Adipocyte (in vitro differentiated cells): Measurements from ENCODE around the gene PARP14.
"Not testable (repeated sequence)": the region's sequence is repeated elsewhere in the genome, so short reads cannot be mapped to it uniquely, and the experiment has no call there.

ENCODE experiments used
- DNase-seq: peaks from one replicate; pipeline ENCODE4 v3.0.0-alpha.2; 2015; ENCODE audit warnings: low read depth
- H3K27me3 ChIP-seq: replicated peaks from 2 replicates; pipeline ENCODE4 v1.7.0; 2013; ENCODE audit warnings: mild to moderate bottlenecking, low read length, moderate library complexity; ENCODE audit not compliant: control insufficient read depth, insufficient read depth
- H3K36me3 ChIP-seq: 2 replicates; pipeline ENCODE4 v1.7.0; 2013; ENCODE audit warnings: low read length, mild to moderate bottlenecking, moderate library complexity; ENCODE audit not compliant: control insufficient read depth, insufficient read depth, severe bottlenecking
- H3K4me1 ChIP-seq: 2 replicates; pipeline ENCODE4 v1.7.0; 2013; ENCODE audit warnings: mild to moderate bottlenecking, low read length, moderate library complexity; ENCODE audit not compliant: control insufficient read depth, insufficient read depth
- H3K4me3 ChIP-seq: 2 replicates; pipeline ENCODE4 v1.7.0; 2013; ENCODE audit warnings: mild to moderate bottlenecking, low read length, moderate library complexity
- H3K9ac ChIP-seq: 2 replicates; pipeline ENCODE4 v1.7.0; 2013; ENCODE audit warnings: mild to moderate bottlenecking, low read length, moderate library complexity
- H3K9me3 ChIP-seq: 2 replicates; pipeline ENCODE4 v1.7.0; 2013; ENCODE audit warnings: mild to moderate bottlenecking, low read length, moderate library complexity; ENCODE audit not compliant: control insufficient read depth

Gene PARP14

DNA sequence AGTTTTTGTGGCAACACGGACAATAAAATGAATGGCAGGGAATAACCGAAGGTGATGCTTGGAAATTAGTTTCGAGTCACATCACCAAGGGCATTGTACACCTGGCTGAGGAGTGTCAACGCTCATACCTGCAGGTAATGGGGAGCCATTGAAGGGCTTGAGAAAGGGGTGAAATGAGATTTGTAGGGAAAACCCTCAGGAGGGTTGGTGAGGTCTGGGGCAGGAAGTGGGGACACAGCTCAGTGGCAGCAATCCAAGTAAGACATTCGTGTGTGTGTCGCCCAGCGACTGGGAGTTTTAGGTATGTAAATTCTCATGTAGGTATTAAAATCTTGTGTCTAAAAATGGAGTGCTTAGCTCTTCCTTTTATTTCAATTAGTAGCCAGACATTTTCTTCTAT, 14.3 kb downstream of the PARP14 start:
- Histone ChIP-seq H3K4me1 (no peaks in the 10 kb centered on the region), H3K27me3 (no peaks in the 10 kb centered on the region), H3K9ac (no peak overlapping the region), H3K9me3 (no peaks in the 10 kb centered on the region), H3K4me3 (no peak overlapping the region), H3K36me3 (peaks cover 40% of the 10 kb centered on the region)
- DNase-seq: no peak

DNA sequence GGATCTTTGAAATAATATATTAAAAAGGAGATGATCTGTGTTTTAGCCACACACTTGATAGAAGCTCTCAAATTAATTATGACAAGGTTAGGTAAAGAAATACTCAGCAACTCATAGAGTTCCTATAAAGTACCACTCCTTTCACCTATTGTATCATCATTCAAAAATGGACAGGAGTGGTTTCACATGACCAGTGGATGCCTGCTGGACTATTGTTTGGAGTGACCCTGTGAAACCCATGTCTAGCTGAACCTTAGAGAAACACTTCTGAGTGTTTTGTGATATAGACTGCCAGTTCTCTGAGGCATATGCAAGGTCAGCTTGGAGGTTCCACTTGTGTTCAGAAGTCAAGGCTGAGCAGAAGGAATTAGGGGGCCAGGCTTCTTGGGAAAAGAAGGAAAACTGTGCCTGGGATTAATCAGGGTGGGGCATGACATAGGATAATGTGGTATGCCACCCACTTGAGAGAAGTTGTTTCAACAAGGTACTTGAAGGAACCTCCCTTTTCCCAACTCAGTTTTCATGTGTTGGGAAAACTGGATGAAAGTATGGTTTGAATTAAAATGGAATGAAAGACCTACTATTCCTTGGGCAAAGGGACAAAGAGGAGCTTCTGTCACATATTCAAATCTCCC, 15.4 kb downstream of the PARP14 start:
- DNase-seq: no peak
- H3K4me3 ChIP-seq: no peak overlapping the region
- H3K36me3 ChIP-seq: peaks cover 44% of the 10 kb centered on the region
- H3K27me3 ChIP-seq: no peaks in the 10 kb centered on the region
- no peaks in the 10 kb centered on the region for H3K4me1 ChIP-seq
- no peaks in the 10 kb centered on the region for H3K9me3 ChIP-seq
- no peak overlapping the region for H3K9ac ChIP-seq

DNA sequence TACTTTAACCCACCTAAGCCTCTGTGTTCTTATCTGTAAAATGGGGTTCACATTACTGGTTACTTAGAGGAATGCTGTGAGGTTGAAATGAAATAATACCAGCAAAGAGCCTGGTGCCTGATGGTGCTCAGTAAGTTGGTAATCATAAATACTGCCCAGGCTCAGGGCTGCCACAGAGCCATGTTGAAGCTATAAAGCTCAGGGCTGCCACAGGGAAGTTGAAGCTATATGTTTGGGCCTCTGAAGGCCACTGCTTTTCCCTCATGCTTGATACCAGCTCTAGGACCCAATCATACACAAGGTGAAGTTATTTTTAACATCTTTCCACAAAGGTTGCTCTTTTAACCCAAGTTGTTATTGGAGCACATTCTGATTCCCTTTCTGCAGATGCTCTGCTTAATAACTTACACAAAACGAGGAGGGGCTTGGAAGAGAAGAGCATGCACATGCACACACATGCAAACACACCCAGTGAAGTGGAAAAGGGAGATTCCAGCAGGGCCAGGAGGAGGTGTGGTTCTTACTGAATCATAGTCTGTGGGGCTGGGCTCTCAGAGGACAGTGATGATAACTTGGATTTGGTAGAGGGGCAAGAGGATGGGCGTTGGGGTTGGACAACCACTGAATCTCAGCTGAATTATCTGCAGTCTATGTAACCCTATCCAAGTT, 17.4 kb downstream of the PARP14 start:
- H3K27me3 ChIP-seq: no peaks in the 10 kb centered on the region
- H3K36me3 ChIP-seq: peaks cover 33% of the 10 kb centered on the region
- no peaks in the 10 kb centered on the region for H3K9me3 ChIP-seq
- no peaks in the 10 kb centered on the region for H3K4me1 ChIP-seq
- no peak for DNase-seq
- H3K4me3 ChIP-seq: no peak overlapping the region
- no peak overlapping the region for H3K9ac ChIP-seq

DNA sequence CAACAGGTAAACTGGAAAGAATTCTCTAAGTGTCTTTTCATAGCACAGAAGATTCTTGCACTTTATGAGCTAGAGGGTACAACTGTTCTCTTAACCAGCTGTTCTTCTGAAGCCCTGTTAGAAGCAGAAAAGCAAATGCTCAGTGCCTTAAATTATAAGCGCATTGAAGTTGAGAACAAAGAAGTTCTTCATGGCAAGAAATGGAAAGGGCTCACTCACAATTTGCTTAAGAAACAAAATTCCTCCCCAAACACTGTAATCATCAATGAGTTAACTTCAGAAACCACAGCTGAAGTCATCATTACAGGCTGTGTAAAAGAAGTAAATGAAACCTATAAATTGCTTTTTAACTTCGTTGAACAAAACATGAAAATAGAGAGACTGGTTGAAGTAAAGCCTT, 19.6 kb downstream of the PARP14 start:
- DNase-seq: no peak
- Histone ChIP-seq H3K27me3 (no peaks in the 10 kb centered on the region), H3K9me3 (no peaks in the 10 kb centered on the region), H3K9ac (no peak overlapping the region), H3K4me3 (no peak overlapping the region), H3K4me1 (no peaks in the 10 kb centered on the region), H3K36me3 (peaks cover 25% of the 10 kb centered on the region)

DNA sequence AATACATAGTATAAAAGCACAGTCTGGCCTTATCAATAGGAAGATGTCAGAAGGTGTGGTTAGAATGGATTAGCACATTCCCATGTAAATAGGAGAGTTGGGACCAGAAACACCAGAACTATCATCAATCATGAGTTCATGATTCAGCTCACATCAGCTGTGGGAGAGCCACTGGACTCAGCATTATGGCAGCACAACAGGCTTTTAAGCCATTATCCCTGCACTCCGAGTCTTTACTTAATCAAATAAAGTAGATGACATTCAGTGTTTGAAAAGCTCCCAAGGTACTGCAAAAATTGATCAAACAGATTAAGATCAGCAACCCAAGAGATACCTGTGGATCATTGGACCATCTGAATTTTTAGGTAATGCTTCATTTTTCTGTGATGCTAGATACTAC, 24.7 kb downstream of the PARP14 start:
- Histone ChIP-seq H3K9me3 (no peaks in the 10 kb centered on the region), H3K4me1 (no peaks in the 10 kb centered on the region), H3K27me3 (no peaks in the 10 kb centered on the region), H3K4me3 (no peak overlapping the region), H3K9ac (no peak overlapping the region), H3K36me3 (peaks cover 7% of the 10 kb centered on the region)
- DNase-seq: no peak

DNA sequence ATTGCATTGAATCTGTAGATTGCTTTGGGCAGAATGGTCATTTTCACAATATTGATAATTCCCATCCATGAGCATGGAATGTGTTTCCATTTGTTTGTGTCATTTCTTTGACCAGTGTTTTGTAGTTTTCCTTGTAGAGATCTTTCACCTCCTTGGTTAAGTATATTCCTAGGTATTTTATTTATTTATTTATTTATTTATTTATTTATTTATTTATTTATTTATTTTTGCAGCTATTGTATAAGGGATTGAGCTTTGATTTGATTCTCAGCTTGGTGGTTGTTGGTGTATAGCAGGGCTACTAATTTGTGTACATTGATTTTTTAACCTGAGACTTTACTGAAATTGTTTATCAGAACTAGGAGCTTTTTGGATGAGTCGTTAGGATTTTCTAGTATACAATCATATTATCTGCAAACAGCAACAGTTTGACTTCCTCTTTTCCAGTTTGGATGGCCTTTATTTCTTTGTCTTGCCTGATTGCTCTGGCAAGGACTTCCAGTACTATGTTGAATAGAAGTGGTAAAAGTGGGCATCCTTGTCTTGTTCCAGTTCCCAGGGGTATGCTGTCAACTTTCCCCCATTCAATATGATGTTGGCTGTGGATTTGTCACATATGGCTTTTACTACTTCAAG, 30.1 kb downstream of the PARP14 start:
- not testable (repeated sequence) for DNase-seq, H3K4me3 ChIP-seq, H3K9me3 ChIP-seq, H3K9ac ChIP-seq, H3K4me1 ChIP-seq, H3K27me3 ChIP-seq
- H3K36me3 ChIP-seq: peaks cover 29% of the 10 kb centered on the region

DNA sequence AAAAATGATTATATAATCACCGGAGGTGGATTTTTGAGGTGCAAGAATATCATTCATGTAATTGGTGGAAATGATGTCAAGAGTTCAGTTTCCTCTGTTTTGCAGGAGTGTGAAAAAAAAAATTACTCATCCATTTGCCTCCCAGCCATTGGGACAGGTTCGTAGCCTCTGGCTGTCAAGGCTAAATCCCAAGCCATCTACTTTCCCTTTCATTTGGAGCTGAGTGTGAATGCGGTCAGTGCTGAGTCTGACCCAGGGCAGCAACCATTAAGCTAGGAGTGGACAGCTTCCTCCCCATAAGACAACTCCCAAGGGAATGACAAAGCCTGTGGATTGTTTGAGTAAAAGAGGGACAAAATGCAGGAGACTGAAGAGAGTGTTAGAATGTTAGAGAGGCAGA, 33.6 kb downstream of the PARP14 start:
- no peak for DNase-seq
- H3K4me3 ChIP-seq: no peak overlapping the region
- no peaks in the 10 kb centered on the region for H3K4me1 ChIP-seq
- no peaks in the 10 kb centered on the region for H3K9me3 ChIP-seq
- peaks cover 61% of the 10 kb centered on the region for H3K36me3 ChIP-seq
- H3K9ac ChIP-seq: no peak overlapping the region
- no peaks in the 10 kb centered on the region for H3K27me3 ChIP-seq

DNA sequence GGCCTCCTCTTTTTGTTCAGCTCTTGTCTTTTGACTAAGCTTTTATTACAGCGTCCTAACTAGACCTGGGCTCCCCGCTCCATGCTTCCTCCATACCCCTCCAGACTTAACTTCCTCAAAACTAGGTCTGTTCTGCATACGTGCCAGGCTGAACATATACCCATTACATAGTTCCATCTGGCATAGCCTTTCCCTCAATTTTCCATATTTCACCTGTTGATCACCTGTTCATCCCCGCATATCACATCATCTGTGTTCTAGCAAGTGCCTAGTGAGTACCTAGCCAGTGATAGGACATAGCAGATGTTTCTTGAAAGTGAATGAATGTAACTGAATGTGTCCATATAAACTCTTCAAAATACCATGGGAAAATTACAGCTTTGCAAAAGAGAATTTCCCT, 36.0 kb downstream of the PARP14 start:
- no peaks in the 10 kb centered on the region for H3K4me1 ChIP-seq

DNA sequence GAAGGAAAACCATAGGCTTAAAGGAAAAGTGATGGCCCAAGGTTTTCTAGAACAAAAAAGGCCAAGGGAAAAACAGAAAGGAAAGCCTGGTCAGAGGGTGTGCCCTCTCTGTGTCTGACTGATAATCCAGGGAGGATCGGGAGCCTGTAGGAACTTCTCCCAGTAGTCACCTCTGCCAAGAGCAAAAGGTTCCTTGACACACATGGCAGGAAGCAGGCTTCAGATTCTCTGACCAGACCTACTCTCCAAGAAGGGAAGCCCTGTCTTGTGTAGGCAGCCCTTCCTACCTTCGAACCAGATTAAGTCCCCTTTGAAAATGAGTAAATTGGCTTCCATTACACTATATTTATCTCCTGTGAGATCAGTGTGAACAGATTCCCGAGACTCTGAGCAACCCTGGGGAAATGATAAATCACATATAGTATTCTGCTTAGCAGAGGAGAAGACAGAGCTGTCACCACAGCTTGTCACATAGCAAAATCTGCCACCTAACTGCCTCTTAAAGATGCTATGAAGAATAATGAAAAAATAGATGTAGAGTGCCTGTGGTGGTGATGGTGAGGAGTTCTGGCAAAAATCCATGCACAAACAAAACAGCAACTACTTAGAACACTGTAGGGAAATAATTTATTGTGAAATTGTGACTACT, 38.8 kb downstream of the PARP14 start:
- H3K27me3 ChIP-seq: no peaks in the 10 kb centered on the region
- H3K4me1 ChIP-seq: no peaks in the 10 kb centered on the region
- no peak overlapping the region for H3K9ac ChIP-seq
- H3K9me3 ChIP-seq: no peaks in the 10 kb centered on the region
- DNase-seq: no peak
- H3K4me3 ChIP-seq: no peak overlapping the region
- H3K36me3 ChIP-seq: peaks cover 53% of the 10 kb centered on the region

More for the DNA sequence above, 36.0 kb downstream of the PARP14 start:
- Histone ChIP-seq H3K9me3 (no peaks in the 10 kb centered on the region), H3K27me3 (no peaks in the 10 kb centered on the region), H3K36me3 (peaks cover 66% of the 10 kb centered on the region), H3K9ac (no peak overlapping the region), H3K4me3 (no peak overlapping the region)
- DNase-seq: no peak

DNA sequence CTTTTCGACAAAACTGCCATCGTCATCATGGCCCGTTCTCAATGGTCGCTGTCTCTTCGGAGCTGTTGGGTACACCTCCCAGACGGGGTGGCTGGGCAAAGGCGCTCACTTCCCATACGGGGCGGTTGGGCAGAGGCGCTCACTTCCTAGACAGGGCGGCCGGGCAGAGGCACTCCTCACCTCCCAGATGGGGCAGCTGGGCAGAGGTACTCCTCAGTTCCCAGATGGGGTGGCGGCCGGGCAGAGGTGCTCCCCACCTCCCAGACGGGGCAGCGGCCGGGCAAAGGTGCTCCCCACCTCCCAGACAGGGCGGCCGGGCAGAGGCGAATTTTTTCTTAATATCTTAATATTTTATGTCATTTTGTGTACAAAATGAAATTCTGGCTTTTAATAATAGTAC, 44.5 kb downstream of the PARP14 start:
- DNase-seq: no peak
- Histone ChIP-seq H3K36me3 (peaks cover 5% of the 10 kb centered on the region), H3K4me1 (no peaks in the 10 kb centered on the region), H3K27me3 (no peaks in the 10 kb centered on the region), H3K9me3 (no peaks in the 10 kb centered on the region), H3K9ac (no peak overlapping the region), H3K4me3 (no peak overlapping the region)

DNA sequence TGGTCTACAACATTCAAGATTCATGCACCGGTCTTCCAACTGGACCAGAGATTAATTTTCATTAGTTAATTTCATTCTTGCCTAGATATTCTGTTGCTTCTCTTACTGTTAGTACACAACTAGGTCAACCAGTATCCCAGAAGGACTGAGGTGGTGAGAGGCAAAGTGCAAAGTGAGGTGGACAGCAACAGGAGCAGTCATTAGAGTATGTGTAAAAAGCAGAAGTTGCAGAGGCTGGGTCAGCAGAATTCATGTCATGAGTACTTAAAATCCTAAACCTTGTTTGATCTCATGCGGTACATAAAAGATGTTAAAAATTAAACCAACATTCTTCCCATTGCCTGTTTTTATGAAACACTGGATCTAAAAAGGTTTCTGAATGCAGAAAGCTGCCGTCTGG, 46.7 kb downstream of the PARP14 start:
- Histone ChIP-seq H3K9me3 (no peaks in the 10 kb centered on the region), H3K4me1 (no peaks in the 10 kb centered on the region), H3K4me3 (no peak overlapping the region), H3K36me3 (no peaks in the 10 kb centered on the region), H3K9ac (no peak overlapping the region), H3K27me3 (no peaks in the 10 kb centered on the region)
- DNase-seq: no peak
